Measurements from ENCODE around the gene HDAC4. TPM values are rescaled to one million over a fixed set of nuclear protein-coding genes. Genes with fewer than 3 reads are reported as not detected.

The HDAC4 gene
- total RNA-seq, 1 experiment from 2014 or later: 40.1 TPM

GRCh38 chr2:239146011-239146641, 254.7 kb downstream of the HDAC4 start:
- CTCF ChIA-PET: no interaction called here
- Histone ChIP-seq H3K27ac (ENCODE audit: low read length) (no peak overlapping the region), H3K4me1 (ENCODE audit: control insufficient read depth, insufficient read depth, low read length) (no peaks in the 10 kb centered on the region), H3K9me3 (ENCODE audit: control insufficient read depth, insufficient read depth, low read depth, low read length) (no peaks in the 10 kb centered on the region), H3K4me3 (ENCODE audit: low read depth in 2 of 2, low read length in 2 of 2) (no peak overlapping the region), H3K27me3 (ENCODE audit: control insufficient read depth, insufficient read depth, low read length) (no peaks in the 10 kb centered on the region), H3K36me3 (ENCODE audit: control insufficient read depth, insufficient read depth, low read length) (no peaks in the 10 kb centered on the region)
- TF ChIP-seq POLR2AphosphoS5 (IDR thresholded peaks at IDR 0.05; ENCODE audit: low read depth, low read length) (no peak), CTCF (IDR thresholded peaks at IDR 0.05) (no peak), TCF7L2 (IDR thresholded peaks at IDR 0.05; ENCODE audit: low read depth, low read length) (no peak), SIN3A (IDR thresholded peaks at IDR 0.05; ENCODE audit: borderline replicate concordance, insufficient read depth, low read depth, low read length) (no peak)
- TF ChIP-seq, protein P1, sequence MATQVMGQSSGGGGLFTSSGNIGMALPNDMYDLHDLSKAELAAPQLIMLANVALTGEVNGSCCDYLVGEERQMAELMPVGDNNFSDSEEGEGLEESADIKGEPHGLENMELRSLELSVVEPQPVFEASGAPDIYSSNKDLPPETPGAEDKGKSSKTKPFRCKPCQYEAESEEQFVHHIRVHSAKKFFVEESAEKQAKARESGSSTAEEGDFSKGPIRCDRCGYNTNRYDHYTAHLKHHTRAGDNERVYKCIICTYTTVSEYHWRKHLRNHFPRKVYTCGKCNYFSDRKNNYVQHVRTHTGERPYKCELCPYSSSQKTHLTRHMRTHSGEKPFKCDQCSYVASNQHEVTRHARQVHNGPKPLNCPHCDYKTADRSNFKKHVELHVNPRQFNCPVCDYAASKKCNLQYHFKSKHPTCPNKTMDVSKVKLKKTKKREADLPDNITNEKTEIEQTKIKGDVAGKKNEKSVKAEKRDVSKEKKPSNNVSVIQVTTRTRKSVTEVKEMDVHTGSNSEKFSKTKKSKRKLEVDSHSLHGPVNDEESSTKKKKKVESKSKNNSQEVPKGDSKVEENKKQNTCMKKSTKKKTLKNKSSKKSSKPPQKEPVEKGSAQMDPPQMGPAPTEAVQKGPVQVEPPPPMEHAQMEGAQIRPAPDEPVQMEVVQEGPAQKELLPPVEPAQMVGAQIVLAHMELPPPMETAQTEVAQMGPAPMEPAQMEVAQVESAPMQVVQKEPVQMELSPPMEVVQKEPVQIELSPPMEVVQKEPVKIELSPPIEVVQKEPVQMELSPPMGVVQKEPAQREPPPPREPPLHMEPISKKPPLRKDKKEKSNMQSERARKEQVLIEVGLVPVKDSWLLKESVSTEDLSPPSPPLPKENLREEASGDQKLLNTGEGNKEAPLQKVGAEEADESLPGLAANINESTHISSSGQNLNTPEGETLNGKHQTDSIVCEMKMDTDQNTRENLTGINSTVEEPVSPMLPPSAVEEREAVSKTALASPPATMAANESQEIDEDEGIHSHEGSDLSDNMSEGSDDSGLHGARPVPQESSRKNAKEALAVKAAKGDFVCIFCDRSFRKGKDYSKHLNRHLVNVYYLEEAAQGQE (IDR thresholded peaks at IDR 0.05; ENCODE audit: insufficient read depth in 1 of 2, low read depth in 2 of 2, low read length in 1 of 2): no peak
- ATAC-seq (no peak), DNase-seq (ENCODE audit: low read depth, low spot score) (no peak)
- no TSS peak for BruUV-seq (replicated peaks)
- in situ Hi-C loops (cut with HindIII; ENCODE audit: low pct_unique_long_range_greater_than_20kb, low sequenced_read_pairs) (no loop called here), intact Hi-C loops (cut with micrococcal nuclease; ENCODE audit: unreplicated experiment) (no loop called here)
- POLR2A ChIA-PET: no interaction called here

- no peaks in the 10 kb centered on the region for H3K4me1 ChIP-seq (ENCODE audit: control insufficient read depth, insufficient read depth, low read length)
- H3K27me3 ChIP-seq (ENCODE audit: control insufficient read depth, insufficient read depth, low read length): no peaks in the 10 kb centered on the region
- BruUV-seq (replicated peaks): no TSS peak
- no peaks in the 10 kb centered on the region for H3K36me3 ChIP-seq (ENCODE audit: control insufficient read depth, insufficient read depth, low read length)
- CTCF ChIA-PET: no interaction called here
- no peak overlapping the region for H3K4me3 ChIP-seq (ENCODE audit: low read depth in 2 of 2, low read length in 2 of 2)
- H3K27ac ChIP-seq (ENCODE audit: low read length): no peak overlapping the region
- H3K9me3 ChIP-seq (ENCODE audit: control insufficient read depth, insufficient read depth, low read depth, low read length): no peaks in the 10 kb centered on the region
- in situ Hi-C loops (cut with HindIII; ENCODE audit: low pct_unique_long_range_greater_than_20kb, low sequenced_read_pairs) (no loop called here), intact Hi-C loops (cut with micrococcal nuclease; ENCODE audit: unreplicated experiment) (no loop called here)
- DNase-seq (ENCODE audit: low read depth, low spot score): no peak
- POLR2A ChIA-PET: no interaction called here
- no peak for ATAC-seq
- TF ChIP-seq SIN3A (IDR thresholded peaks at IDR 0.05; ENCODE audit: borderline replicate concordance, insufficient read depth, low read depth, low read length) (no peak), POLR2AphosphoS5 (IDR thresholded peaks at IDR 0.05; ENCODE audit: low read depth, low read length) (no peak), TCF7L2 (IDR thresholded peaks at IDR 0.05; ENCODE audit: low read depth, low read length) (no peak), CTCF (IDR thresholded peaks at IDR 0.05) (no peak)
- TF ChIP-seq, protein P1 (IDR thresholded peaks at IDR 0.05; ENCODE audit: insufficient read depth in 1 of 2, low read depth in 2 of 2, low read length in 1 of 2): no peak
These were observed 255.2 kb downstream of the HDAC4 start for GRCh38 chr2:239145601-239146000.
